ENCODE data around the gene CRYBG2.

The CRYBG2 gene

GRCh38 chr1:26357121-26357602 is 3.2 kb upstream of the CRYBG2 start:
- no peak for DNase-seq (ENCODE audit: low spot score)
- in situ Hi-C loops (cut with MboI; ENCODE audit: low sequenced_read_pairs, unreplicated experiment), result no loop called here
- no peak for TF ChIP-seq CTCF (IDR thresholded peaks at IDR 0.05; ENCODE audit: borderline replicate concordance, control extremely low read depth, extremely low read depth, insufficient read depth, missing control alignments)

GRCh38 chr1:26356106-26356505 is 2.2 kb upstream of the CRYBG2 start:
- TF ChIP-seq CTCF (IDR thresholded peaks at IDR 0.05; ENCODE audit: borderline replicate concordance, control extremely low read depth, extremely low read depth, insufficient read depth, missing control alignments), result no peak
- no peak for DNase-seq (ENCODE audit: low spot score)

GRCh38 chr1:26354972-26355371 is 1.0 kb upstream of the CRYBG2 start:
- no peak for TF ChIP-seq CTCF (IDR thresholded peaks at IDR 0.05; ENCODE audit: borderline replicate concordance, control extremely low read depth, extremely low read depth, insufficient read depth, missing control alignments)
- in situ Hi-C loops (cut with MboI; ENCODE audit: low sequenced_read_pairs, unreplicated experiment), result no loop called here
- DNase-seq (ENCODE audit: low spot score), result no peak

More at GRCh38 chr1:26356106-26356505, 2.2 kb upstream of the CRYBG2 start:
- in situ Hi-C loops (cut with MboI; ENCODE audit: low sequenced_read_pairs, unreplicated experiment), result no loop called here

- no peak for DNase-seq (ENCODE audit: low spot score)
- in situ Hi-C loops (cut with MboI; ENCODE audit: low sequenced_read_pairs, unreplicated experiment), result no loop called here
- TF ChIP-seq CTCF (IDR thresholded peaks at IDR 0.05; ENCODE audit: borderline replicate concordance, control extremely low read depth, extremely low read depth, insufficient read depth, missing control alignments), result no peak
Measured at GRCh38 chr1:26353210-26353859, 595 bp downstream of the CRYBG2 start.

- in situ Hi-C loops (cut with MboI; ENCODE audit: low sequenced_read_pairs, unreplicated experiment), result no loop called here
- no peak for TF ChIP-seq CTCF (IDR thresholded peaks at IDR 0.05; ENCODE audit: borderline replicate concordance, control extremely low read depth, extremely low read depth, insufficient read depth, missing control alignments)
- no peak for DNase-seq (ENCODE audit: low spot score)
Measured at GRCh38 chr1:26352338-26352679, 1.6 kb downstream of the CRYBG2 start.

- DNase-seq (ENCODE audit: low spot score), result no peak
- in situ Hi-C loops (cut with MboI; ENCODE audit: low sequenced_read_pairs, unreplicated experiment), result no loop called here
- TF ChIP-seq CTCF (IDR thresholded peaks at IDR 0.05; ENCODE audit: borderline replicate concordance, control extremely low read depth, extremely low read depth, insufficient read depth, missing control alignments), result no peak
Measured at GRCh38 chr1:26351590-26352337, 2.2 kb downstream of the CRYBG2 start.
